Spleen (tissue), 7 donors: ENCODE data around the gene PPP1R27.
A peak's percentile ranks its signal among the peaks of the same experiment; 100 is the strongest.

ENCODE experiments used
- POLR2A ChIP-seq, 3 donors: fragments of 450-650 bp; IDR thresholded peaks; one replicate each; pipeline ENCODE4 v1.5.1; 2017; ENCODE audit warnings: antibody characterized with exemption in 3 of 3, mild to moderate bottlenecking in 1 of 3
- POLR2AphosphoS5 ChIP-seq, 3 donors: sonication (generic); formaldehyde crosslinking; IDR thresholded peaks; one replicate each; pipeline ENCODE4 v1.5.1; 2017; ENCODE audit warnings: antibody characterized with exemption in 3 of 3
- TF ChIP-seq, protein P1 (sequence below), 11 experiments: fragments of 200-600 bp in 7 of 11; fragments of 450-650 bp in 4 of 11; sonication (generic) in 4 of 11; IDR thresholded peaks in 8 of 11; conservative IDR thresholded peaks in 3 of 11; 1 replicate in 7 of 11; 2 replicates in 4 of 11; pipeline versions ENCODE4 v1.4.0 to v1.8.0; 2016 to 2021; ENCODE audit warnings: antibody characterized with exemption in 11 of 11, inconsistent platforms in 4 of 11, mild to moderate bottlenecking in 1 of 11
- donor health status: DM: no; HTN: no; CAD: no; lungs with moderate emphysema.
- donor health status: DM: no; HTN: no; CAD: no.
- donor health status: DM: no; HTN: no; CAD: no.

- TF ChIP-seq, protein P1, sequence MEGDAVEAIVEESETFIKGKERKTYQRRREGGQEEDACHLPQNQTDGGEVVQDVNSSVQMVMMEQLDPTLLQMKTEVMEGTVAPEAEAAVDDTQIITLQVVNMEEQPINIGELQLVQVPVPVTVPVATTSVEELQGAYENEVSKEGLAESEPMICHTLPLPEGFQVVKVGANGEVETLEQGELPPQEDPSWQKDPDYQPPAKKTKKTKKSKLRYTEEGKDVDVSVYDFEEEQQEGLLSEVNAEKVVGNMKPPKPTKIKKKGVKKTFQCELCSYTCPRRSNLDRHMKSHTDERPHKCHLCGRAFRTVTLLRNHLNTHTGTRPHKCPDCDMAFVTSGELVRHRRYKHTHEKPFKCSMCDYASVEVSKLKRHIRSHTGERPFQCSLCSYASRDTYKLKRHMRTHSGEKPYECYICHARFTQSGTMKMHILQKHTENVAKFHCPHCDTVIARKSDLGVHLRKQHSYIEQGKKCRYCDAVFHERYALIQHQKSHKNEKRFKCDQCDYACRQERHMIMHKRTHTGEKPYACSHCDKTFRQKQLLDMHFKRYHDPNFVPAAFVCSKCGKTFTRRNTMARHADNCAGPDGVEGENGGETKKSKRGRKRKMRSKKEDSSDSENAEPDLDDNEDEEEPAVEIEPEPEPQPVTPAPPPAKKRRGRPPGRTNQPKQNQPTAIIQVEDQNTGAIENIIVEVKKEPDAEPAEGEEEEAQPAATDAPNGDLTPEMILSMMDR (IDR thresholded peaks at IDR 0.05 in 8 of 11, conservative IDR thresholded peaks at IDR 0.05 in 3 of 11): no peak
- TF ChIP-seq POLR2AphosphoS5 (IDR thresholded peaks at IDR 0.05) (peak in 1 of 3 donors; percentile 63), POLR2A (IDR thresholded peaks at IDR 0.05) (no peak)
Observed at GRCh38 chr17:81840826-81841778, 6.3 kb upstream of the PPP1R27 start.
